Stimulated activated CD4-positive, alpha-beta T cell treated with anti-CD3 and anti-CD28 coated beads, Interleukin-12 subunit alpha, Interleukin-12 subunit beta, amount 100 ng/mL, for 48 hours (primary cell): ENCODE data around the gene RRP8.

ENCODE experiments used
- DNase-seq, 3 donors: peaks; one replicate each; pipeline ENCODE4 v3.0.0-alpha.2; 2020; ENCODE audit warnings: low read depth in 2 of 3, low spot score in 1 of 3

The RRP8 gene

DNA sequence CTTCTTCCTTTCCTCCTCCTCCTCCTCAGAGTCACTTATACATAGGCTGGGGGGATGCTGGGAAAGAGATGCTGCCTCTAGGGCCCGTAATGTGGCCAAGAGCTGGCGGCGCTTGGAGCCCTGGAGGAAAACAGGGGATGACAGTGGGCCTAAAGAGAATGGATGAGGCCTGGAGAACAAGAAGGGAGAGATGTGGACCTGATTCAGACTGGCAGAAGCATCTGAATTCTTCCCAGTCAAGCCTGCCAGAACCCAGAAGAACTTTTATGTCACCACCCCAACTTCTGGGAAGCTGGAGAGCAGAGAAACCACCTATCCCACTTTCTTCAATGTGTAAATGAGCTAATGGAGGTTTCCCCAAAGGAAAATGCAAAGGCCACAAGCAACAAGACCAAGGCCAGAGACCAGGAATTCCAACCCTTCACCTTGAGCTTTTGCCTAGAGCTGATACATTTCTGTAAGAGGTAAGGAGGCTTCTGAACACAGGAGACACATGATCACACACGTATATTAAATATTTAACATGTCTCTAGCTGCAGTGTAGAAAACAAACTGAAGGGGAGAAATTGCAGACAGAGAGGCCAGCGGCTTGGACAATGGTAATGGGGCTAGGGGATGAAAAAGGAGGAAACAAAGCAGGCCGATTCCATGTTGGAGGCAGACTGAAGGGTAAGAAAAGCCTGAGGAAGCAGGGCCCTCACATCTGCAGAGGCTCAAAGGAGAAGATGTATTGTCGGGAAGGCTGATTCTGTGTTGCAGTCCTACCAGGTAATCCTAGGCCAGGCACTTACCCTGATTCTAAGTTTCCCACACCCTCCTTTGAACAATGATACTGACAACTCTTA, 1.1 kb downstream of the RRP8 start:
- no peak for DNase-seq

DNA sequence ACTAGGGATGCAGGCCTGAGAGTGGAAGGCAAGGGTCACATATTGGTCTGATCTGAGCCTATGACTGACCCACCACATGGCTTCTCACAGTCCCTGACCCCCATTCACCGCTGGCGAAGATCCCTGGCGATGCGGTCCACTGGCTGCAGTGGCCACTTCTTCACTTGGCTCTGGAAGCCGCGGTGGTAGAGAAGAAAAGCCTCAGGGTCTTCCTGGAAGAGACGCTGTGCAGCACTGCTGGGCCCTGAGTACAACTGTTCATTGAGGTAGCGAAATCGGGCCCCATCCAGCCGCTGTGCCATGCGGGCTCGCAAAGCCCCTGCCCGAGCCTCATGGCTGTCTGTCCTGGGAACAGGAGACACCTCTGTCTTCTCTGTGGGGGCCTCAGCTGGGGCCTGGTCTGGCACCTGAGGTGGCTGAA, 2.4 kb downstream of the RRP8 start:
- no peak for DNase-seq

- DNase-seq: no peak
Observed at GRCh38 chr11:6599881-6600390, 3.5 kb downstream of the RRP8 start.

GRCh38 chr11:6599449-6599848, 4.0 kb downstream of the RRP8 start:
- DNase-seq: no peak

GRCh38 chr11:6598555-6598954, 4.9 kb downstream of the RRP8 start:
- DNase-seq: no peak

GRCh38 chr11:6596239-6596877, 7.1 kb downstream of the RRP8 start:
- DNase-seq: no peak

DNA sequence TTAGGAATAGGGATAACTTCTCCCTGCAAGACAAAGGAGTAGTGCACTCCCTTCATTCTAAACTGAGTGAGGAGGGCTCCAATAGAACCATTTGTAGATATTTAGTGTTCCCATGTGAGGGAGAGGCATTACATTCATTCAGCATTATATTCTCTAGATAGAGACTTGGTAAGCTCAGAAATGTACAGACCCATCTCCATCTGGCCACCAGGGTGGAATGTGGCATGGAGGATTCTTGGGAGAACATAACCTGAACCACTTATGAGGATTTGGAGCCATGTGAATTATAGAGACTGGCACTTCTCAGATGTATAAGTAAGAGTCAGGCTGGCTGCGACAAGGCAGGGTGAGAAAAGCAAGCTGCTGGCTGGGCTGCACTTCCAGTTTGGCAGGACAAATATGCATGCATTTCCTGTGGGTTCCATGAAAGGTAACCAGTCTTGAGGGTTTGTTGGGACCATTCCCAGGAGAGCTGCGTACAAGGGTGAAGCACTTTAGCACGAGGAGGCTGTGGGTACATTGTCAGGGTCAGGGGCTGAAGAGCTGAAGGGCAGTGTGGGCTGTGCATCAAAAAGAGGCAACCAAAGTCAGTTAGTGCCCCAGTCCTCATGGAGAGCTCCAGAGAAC, 9.2 kb downstream of the RRP8 start:
- DNase-seq: no peak

- DNase-seq: no peak
Observed at GRCh38 chr11:6588018-6588417, 15.4 kb downstream of the RRP8 start.

DNA sequence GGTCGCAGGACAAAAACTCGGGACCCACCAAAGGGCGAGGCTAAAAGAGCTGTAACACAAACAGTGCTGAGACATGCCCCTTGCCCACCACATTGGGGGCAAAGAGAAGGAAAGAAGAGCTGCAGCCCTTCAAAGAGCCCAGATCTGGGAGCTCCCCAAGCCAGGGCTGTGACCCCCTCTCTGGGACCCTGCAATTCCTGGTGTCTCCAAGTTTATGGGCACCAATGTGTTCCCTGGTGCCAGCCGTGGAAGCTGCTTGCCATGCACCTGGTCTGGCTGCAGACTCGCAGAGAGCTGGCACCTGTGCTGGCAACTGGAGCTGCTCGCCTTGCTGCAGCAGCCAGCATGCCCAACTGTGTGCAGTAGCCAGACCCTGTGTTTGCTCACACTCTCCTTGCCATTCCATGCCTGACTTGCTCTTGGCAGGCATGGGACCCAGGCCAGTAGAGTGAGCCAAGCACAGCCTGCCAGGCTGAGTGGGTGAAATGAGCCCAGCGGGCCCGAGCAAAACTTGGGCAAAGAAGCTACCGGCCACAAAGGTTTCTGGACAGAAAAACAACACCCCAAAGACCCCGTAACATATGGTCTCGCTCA, 16.0 kb downstream of the RRP8 start:
- DNase-seq: no peak

GRCh38 chr11:6586434-6587359, 16.7 kb downstream of the RRP8 start:
- no peak for DNase-seq

DNA sequence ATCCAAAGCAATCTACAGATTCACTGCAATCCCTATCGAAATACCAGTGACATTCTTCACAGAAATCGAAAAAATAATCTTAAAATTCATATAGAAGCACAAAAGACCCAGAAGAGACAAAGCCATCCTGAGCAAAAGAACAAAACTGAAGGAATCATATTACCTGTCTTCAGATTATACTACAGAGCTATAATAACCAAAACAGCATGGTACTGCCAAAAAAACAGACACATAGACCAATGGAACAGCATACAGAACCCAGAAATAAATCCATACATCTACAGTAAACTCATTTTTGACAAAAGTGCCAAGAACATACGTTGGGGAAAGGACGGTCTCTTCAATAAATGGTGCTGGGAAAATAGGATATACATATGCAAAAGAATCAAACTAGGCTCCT, 18.9 kb downstream of the RRP8 start:
- no peak for DNase-seq

GRCh38 chr11:6583584-6583983, 19.8 kb downstream of the RRP8 start:
- no peak for DNase-seq

- DNase-seq: no peak
Observed at GRCh38 chr11:6579681-6580080, 23.7 kb downstream of the RRP8 start.

- DNase-seq: no peak
Observed at GRCh38 chr11:6578134-6578533, 25.3 kb downstream of the RRP8 start.

DNA sequence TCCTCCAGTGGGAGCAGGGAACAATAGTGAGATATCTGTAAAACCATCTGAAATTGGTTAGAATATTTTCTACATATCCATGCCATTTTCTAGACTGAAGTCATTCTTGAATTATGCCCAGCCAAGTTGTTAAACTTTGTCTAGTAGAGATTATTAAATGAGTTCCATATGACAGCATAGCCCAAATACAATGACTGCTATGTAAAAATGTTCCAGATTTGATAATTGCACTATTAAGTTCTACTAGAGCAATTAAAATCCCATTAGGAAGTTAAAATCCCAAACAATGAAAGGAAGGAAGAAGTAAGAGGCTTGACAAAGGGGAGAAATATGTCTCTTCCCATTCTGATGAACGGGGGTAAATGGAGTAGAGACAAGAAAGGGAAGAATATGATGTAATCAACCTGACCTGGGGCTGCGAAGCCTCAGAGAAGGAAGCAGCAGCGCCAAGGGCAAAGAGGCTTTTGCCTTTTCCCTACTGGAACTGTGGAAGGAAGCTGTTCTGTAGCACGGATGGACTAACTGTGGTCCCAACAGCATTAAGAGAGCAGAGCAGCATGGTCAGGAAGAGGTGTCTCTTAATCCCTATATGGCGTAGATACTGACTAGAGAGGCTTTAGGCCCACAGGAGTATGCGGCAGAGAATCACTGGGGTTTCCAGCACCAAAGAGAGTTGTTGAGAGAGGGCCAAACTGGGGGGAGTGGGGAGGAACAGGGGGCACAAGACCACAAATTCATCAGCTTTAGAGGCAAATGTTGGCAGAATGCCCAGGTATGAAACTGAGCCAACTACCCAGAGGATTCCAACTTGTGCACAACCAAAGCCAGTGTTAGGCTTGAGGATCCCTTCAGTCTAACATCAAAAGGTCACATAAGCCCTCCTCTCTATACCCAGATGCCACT, 26.7 kb downstream of the RRP8 start:
- no peak for DNase-seq

DNA sequence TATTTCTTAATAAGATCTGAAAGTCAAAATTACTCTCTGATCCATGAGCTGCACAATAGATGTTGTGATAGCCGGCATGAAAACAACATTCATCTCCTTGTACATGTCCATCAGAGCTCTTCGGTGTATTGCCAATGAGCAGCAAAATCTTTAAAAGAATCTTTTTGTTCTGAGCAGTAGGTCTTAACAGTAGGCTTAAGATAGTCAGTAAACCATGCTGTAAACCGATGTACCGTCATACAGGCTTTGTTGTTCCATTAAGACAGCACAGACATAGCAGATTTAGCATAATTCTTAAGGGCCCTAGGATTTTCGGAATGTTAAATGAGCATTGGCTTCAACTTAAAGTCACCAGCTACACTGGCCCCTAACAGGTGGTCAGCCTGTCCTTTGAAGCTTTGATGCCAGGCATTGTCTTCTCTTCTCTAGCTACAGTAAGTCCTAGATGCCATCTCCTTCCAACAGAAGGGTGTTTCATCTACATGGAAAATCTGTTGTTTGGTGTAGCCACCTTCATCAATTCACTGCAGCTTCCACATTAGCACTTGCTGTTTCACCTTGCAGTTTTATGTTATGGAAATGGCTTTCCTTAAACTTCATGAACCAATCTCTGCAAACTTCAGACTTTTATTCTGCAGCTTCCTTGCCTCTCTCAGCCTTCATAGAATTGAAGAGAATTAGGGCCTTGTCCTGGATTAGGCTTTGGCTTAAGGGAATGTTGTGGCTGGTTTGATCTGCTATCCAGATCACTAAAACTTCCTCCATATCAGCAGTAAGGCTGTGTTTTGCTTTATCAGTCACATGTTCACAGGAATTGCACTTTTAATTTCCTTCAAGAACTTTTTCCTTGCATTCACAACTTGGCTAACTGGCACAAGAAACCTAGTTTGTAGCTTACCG, 28.4 kb downstream of the RRP8 start:
- no peak for DNase-seq

GRCh38 chr11:6572215-6572614, 31.2 kb downstream of the RRP8 start:
- no peak for DNase-seq

GRCh38 chr11:6571434-6572008, 31.9 kb downstream of the RRP8 start:
- no peak for DNase-seq
